HL-60 (cell line): ENCODE results near the gene STARD9.

Experiments used
- CTCF ChIP-seq: IDR thresholded peaks from one replicate; pipeline ENCODE4 v1.5.1; 2011; ENCODE audit warnings: low read length, control low read depth, inconsistent platforms; ENCODE audit not compliant: insufficient read depth
- POLR2AphosphoS5 ChIP-seq: IDR thresholded peaks from 2 replicates; pipeline ENCODE4 v1.6.1; 2012; ENCODE audit warnings: low read depth
- REST ChIP-seq: IDR thresholded peaks from 2 replicates; pipeline ENCODE4 v1.6.1; 2012; ENCODE audit warnings: low read depth; ENCODE audit not compliant: insufficient replicate concordance

GRCh38 chr15:42591238-42591934 is 16.0 kb downstream of the STARD9 start:
- TF ChIP-seq CTCF = peak; percentile 5
- TF ChIP-seq POLR2AphosphoS5 = no peak
- TF ChIP-seq REST = no peak
